NK-92 (cell line): ENCODE data around the gene CD109.
"Not testable (repeated sequence)": the region's sequence is repeated elsewhere in the genome, so short reads cannot be mapped to it uniquely, and the experiment has no call there.

ENCODE experiments used
- DNase-seq: peaks from one replicate; lab custom pipeline; 2025; ENCODE audit not compliant: unreplicated experiment; lab: John Stamatoyannopoulos, UW

Gene CD109

GRCh38 chr6:73683574-73683973 is 12.4 kb upstream of the CD109 start:
- DNase-seq, result not testable (repeated sequence)

- no peak for DNase-seq
Measured at GRCh38 chr6:73688351-73688750, 7.7 kb upstream of the CD109 start.

GRCh38 chr6:73690056-73690455 is 5.9 kb upstream of the CD109 start:
- no peak for DNase-seq

GRCh38 chr6:73691512-73691911 is 4.5 kb upstream of the CD109 start:
- no peak for DNase-seq

- DNase-seq, result no peak
Measured at GRCh38 chr6:73694711-73695411, 1.1 kb upstream of the CD109 start.

GRCh38 chr6:73696966-73697655 is 1.1 kb downstream of the CD109 start:
- no peak for DNase-seq

- DNase-seq, result no peak
Measured at GRCh38 chr6:73699676-73700459, 3.9 kb downstream of the CD109 start.

- no peak for DNase-seq
Measured at GRCh38 chr6:73702444-73702843, 6.4 kb downstream of the CD109 start.

GRCh38 chr6:73703466-73703865 is 7.5 kb downstream of the CD109 start:
- DNase-seq, result no peak

- DNase-seq, result no peak
Measured at GRCh38 chr6:73704260-73704659, 8.3 kb downstream of the CD109 start.

GRCh38 chr6:73704798-73705197 is 8.8 kb downstream of the CD109 start:
- no peak for DNase-seq

GRCh38 chr6:73706971-73707370 is 11.0 kb downstream of the CD109 start:
- DNase-seq, result no peak

GRCh38 chr6:73710470-73710869 is 14.5 kb downstream of the CD109 start:
- DNase-seq, result no peak

GRCh38 chr6:73710948-73711347 is 14.9 kb downstream of the CD109 start:
- DNase-seq, result no peak

- no peak for DNase-seq
Measured at GRCh38 chr6:73712535-73713173, 16.7 kb downstream of the CD109 start.

- DNase-seq, result no peak
Measured at GRCh38 chr6:73713426-73714147, 17.6 kb downstream of the CD109 start.

GRCh38 chr6:73715111-73715508 is 19.1 kb downstream of the CD109 start:
- DNase-seq, result not testable (repeated sequence)

GRCh38 chr6:73719046-73719445 is 23.0 kb downstream of the CD109 start:
- no peak for DNase-seq

GRCh38 chr6:73722318-73723060 is 26.5 kb downstream of the CD109 start:
- no peak for DNase-seq

- DNase-seq, result not testable (repeated sequence)
Measured at GRCh38 chr6:73723480-73723879, 27.5 kb downstream of the CD109 start.
